Measurements from ENCODE around the gene METAP1.
"Not testable (repeated sequence)": the region's sequence is repeated elsewhere in the genome, so short reads cannot be mapped to it uniquely, and the experiment has no call there.

The METAP1 gene

GRCh38 chr4:98976716-98977115 is 18.8 kb upstream of the METAP1 start:
- WGBS (ENCODE audit: extremely low coverage, insufficient coverage, insufficient read length): no CpG with 5 or more reads among the region's 4 CpGs
- H3K79me2 ChIP-seq (ENCODE audit: control insufficient read depth, insufficient read depth, low read length, poor library complexity): no peaks in the 10 kb centered on the region
- H3K27me3 ChIP-seq (ENCODE audit: insufficient read depth, low read length): no peaks in the 10 kb centered on the region
- peak; percentile 39 to 87 for DNase-seq
- H3K4ac ChIP-seq (ENCODE audit: low read depth, low read length): no peak overlapping the region
- H3K4me3 ChIP-seq (ENCODE audit: low read depth, low read length): no peak overlapping the region
- no peak overlapping the region for H3K23ac ChIP-seq (ENCODE audit: low read length)
- no peaks in the 10 kb centered on the region for H3K36me3 ChIP-seq (ENCODE audit: control insufficient read depth in 1 of 2, insufficient read depth in 2 of 2, low read length in 2 of 2)
- peaks cover 2% of the 10 kb centered on the region for H3K9me3 ChIP-seq (ENCODE audit: insufficient read depth, low read depth, low read length)
- no peak overlapping the region for H2BK120ac ChIP-seq (ENCODE audit: insufficient read depth, low read length, poor library complexity)
- no peak overlapping the region for H3K14ac ChIP-seq (ENCODE audit: low read length)
- H2BK12ac ChIP-seq (ENCODE audit: low read length): no peak overlapping the region
- no peak overlapping the region for H4K91ac ChIP-seq (ENCODE audit: low read depth, low read length)
- peak overlapping the region; percentile 12 for H3K27ac ChIP-seq (ENCODE audit: low read depth, low read length)
- no peak overlapping the region for H3K4me2 ChIP-seq (ENCODE audit: low read length)
- no peak overlapping the region for H3K9ac ChIP-seq (ENCODE audit: low read length)
- H4K12ac ChIP-seq (ENCODE audit: low read depth, low read length): no peak overlapping the region
- no peak overlapping the region for H3K18ac ChIP-seq (ENCODE audit: low read length)
- no peaks in the 10 kb centered on the region for H3K79me1 ChIP-seq (ENCODE audit: low read length)
- no peak overlapping the region for H2AK5ac ChIP-seq (ENCODE audit: low read length)
- no peak overlapping the region for H4K8ac ChIP-seq (ENCODE audit: low read depth, low read length)
- H2BK5ac ChIP-seq (ENCODE audit: low read depth, low read length, poor library complexity): no peak overlapping the region
- H2AFZ ChIP-seq (ENCODE audit: insufficient read depth, low read length, poor library complexity): no peak overlapping the region
- H3K4me1 ChIP-seq (ENCODE audit: control insufficient read depth in 1 of 2, insufficient read depth in 2 of 2, low read length in 2 of 2): no peaks in the 10 kb centered on the region

DNA sequence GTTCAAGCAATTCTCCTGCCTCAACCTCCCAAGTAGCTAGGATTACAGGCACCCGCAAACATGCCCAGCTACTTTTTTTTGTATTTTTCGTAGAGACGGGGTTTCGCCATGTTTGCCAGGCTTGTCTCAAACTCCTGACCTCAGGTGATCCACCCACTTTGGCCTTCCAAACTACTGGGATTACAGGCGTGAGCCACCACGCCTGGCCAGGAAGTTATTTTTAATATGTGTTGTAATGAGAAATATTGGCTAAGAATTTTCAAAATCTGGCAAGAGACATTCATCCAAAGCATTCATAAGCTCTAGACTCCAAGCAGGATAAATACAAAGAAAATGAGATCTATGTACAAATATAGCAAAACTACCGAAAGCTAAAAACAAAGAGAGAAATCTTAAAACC is 18.0 kb upstream of the METAP1 start:
- Histone ChIP-seq H3K79me1 (ENCODE audit: low read length) (no peaks in the 10 kb centered on the region), H3K4me1 (ENCODE audit: control insufficient read depth in 1 of 2, insufficient read depth in 2 of 2, low read length in 2 of 2) (no peaks in the 10 kb centered on the region), H2AK5ac (ENCODE audit: low read length) (no peak overlapping the region), H3K27me3 (ENCODE audit: insufficient read depth, low read length) (no peaks in the 10 kb centered on the region), H3K79me2 (ENCODE audit: control insufficient read depth, insufficient read depth, low read length, poor library complexity) (no peaks in the 10 kb centered on the region), H4K8ac (ENCODE audit: low read depth, low read length) (no peak overlapping the region), H3K4ac (ENCODE audit: low read depth, low read length) (no peak overlapping the region), H3K9ac (ENCODE audit: low read length) (no peak overlapping the region), H3K18ac (ENCODE audit: low read length) (no peak overlapping the region), H3K27ac (ENCODE audit: low read depth, low read length) (no peak overlapping the region), H3K4me3 (ENCODE audit: low read depth, low read length) (no peak overlapping the region), H3K4me2 (ENCODE audit: low read length) (no peak overlapping the region), H2AFZ (ENCODE audit: insufficient read depth, low read length, poor library complexity) (no peak overlapping the region), H2BK12ac (ENCODE audit: low read length) (no peak overlapping the region), H2BK5ac (ENCODE audit: low read depth, low read length, poor library complexity) (no peak overlapping the region), H3K9me3 (ENCODE audit: insufficient read depth, low read depth, low read length) (peaks cover 2% of the 10 kb centered on the region), H3K36me3 (ENCODE audit: control insufficient read depth in 1 of 2, insufficient read depth in 2 of 2, low read length in 2 of 2) (no peaks in the 10 kb centered on the region), H2BK120ac (ENCODE audit: insufficient read depth, low read length, poor library complexity) (no peak overlapping the region), H4K91ac (ENCODE audit: low read depth, low read length) (no peak overlapping the region), H4K12ac (ENCODE audit: low read depth, low read length) (no peak overlapping the region), H3K14ac (ENCODE audit: low read length) (no peak overlapping the region), H3K23ac (ENCODE audit: low read length) (no peak overlapping the region)
- DNase-seq: no peak
- no CpG with 5 or more reads among the region's 7 CpGs for WGBS (ENCODE audit: extremely low coverage, insufficient coverage, insufficient read length)

GRCh38 chr4:98987720-98988119 is 7.8 kb upstream of the METAP1 start:
- no CpG with 5 or more reads among the region's 2 CpGs for WGBS (ENCODE audit: extremely low coverage, insufficient coverage, insufficient read length)
- Histone ChIP-seq H3K79me2 (ENCODE audit: control insufficient read depth, insufficient read depth, low read length, poor library complexity) (no peaks in the 10 kb centered on the region), H3K79me1 (ENCODE audit: low read length) (no peaks in the 10 kb centered on the region), H3K4ac (ENCODE audit: low read depth, low read length) (no peak overlapping the region), H3K36me3 (ENCODE audit: control insufficient read depth in 1 of 2, insufficient read depth in 2 of 2, low read length in 2 of 2) (no peaks in the 10 kb centered on the region), H3K4me2 (ENCODE audit: low read length) (no peak overlapping the region), H4K91ac (ENCODE audit: low read depth, low read length) (no peak overlapping the region), H3K18ac (ENCODE audit: low read length) (no peak overlapping the region), H3K9ac (ENCODE audit: low read length) (no peak overlapping the region), H4K12ac (ENCODE audit: low read depth, low read length) (no peak overlapping the region), H2BK12ac (ENCODE audit: low read length) (no peak overlapping the region), H3K27me3 (ENCODE audit: insufficient read depth, low read length) (no peaks in the 10 kb centered on the region), H2BK120ac (ENCODE audit: insufficient read depth, low read length, poor library complexity) (no peak overlapping the region), H3K23ac (ENCODE audit: low read length) (no peak overlapping the region), H3K9me3 (ENCODE audit: insufficient read depth, low read depth, low read length) (peaks cover 5% of the 10 kb centered on the region), H2AK5ac (ENCODE audit: low read length) (no peak overlapping the region), H3K4me1 (ENCODE audit: control insufficient read depth in 1 of 2, insufficient read depth in 2 of 2, low read length in 2 of 2) (no peaks in the 10 kb centered on the region), H3K27ac (ENCODE audit: low read depth, low read length) (no peak overlapping the region), H2AFZ (ENCODE audit: insufficient read depth, low read length, poor library complexity) (no peak overlapping the region), H3K4me3 (ENCODE audit: low read depth, low read length) (no peak overlapping the region), H2BK5ac (ENCODE audit: low read depth, low read length, poor library complexity) (no peak overlapping the region), H3K14ac (ENCODE audit: low read length) (no peak overlapping the region), H4K8ac (ENCODE audit: low read depth, low read length) (no peak overlapping the region)
- no peak for DNase-seq

GRCh38 chr4:98992835-98993234 is 2.7 kb upstream of the METAP1 start:
- H3K14ac ChIP-seq (ENCODE audit: low read length); H2BK5ac ChIP-seq (ENCODE audit: low read depth, low read length, poor library complexity); H4K91ac ChIP-seq (ENCODE audit: low read depth, low read length); H3K4me3 ChIP-seq (ENCODE audit: low read depth, low read length); H3K27ac ChIP-seq (ENCODE audit: low read depth, low read length); H3K36me3 ChIP-seq (ENCODE audit: control insufficient read depth in 1 of 2, insufficient read depth in 2 of 2, low read length in 2 of 2); DNase-seq; H3K18ac ChIP-seq (ENCODE audit: low read length); H3K4ac ChIP-seq (ENCODE audit: low read depth, low read length); H3K27me3 ChIP-seq (ENCODE audit: insufficient read depth, low read length); H2AFZ ChIP-seq (ENCODE audit: insufficient read depth, low read length, poor library complexity); H3K4me1 ChIP-seq (ENCODE audit: control insufficient read depth in 1 of 2, insufficient read depth in 2 of 2, low read length in 2 of 2); H3K4me2 ChIP-seq (ENCODE audit: low read length); H2BK12ac ChIP-seq (ENCODE audit: low read length); H3K9ac ChIP-seq (ENCODE audit: low read length); H4K8ac ChIP-seq (ENCODE audit: low read depth, low read length); H3K9me3 ChIP-seq (ENCODE audit: insufficient read depth, low read depth, low read length); H2AK5ac ChIP-seq (ENCODE audit: low read length); H2BK120ac ChIP-seq (ENCODE audit: insufficient read depth, low read length, poor library complexity); H4K12ac ChIP-seq (ENCODE audit: low read depth, low read length); H3K23ac ChIP-seq (ENCODE audit: low read length): not testable (repeated sequence)
- peaks cover 14% of the 10 kb centered on the region for H3K79me1 ChIP-seq (ENCODE audit: low read length)
- H3K79me2 ChIP-seq (ENCODE audit: control insufficient read depth, insufficient read depth, low read length, poor library complexity): peaks cover 11% of the 10 kb centered on the region
- WGBS (ENCODE audit: extremely low coverage, insufficient coverage, insufficient read length): no CpG with 5 or more reads among the region's 2 CpGs
